Omental fat pad (tissue), 4 donors: ENCODE data around the gene DNAJC10. TPM values are rescaled to one million over a fixed set of nuclear protein-coding genes. Genes with fewer than 3 reads are reported as not detected.
"Not testable (repeated sequence)": the region's sequence is repeated elsewhere in the genome, so short reads cannot be mapped to it uniquely, and the experiment has no call there.

Experiments
- ATAC-seq: fragments of 150-250 bp; one replicate; pipeline ENCODE4 v1.9.1; 2016; ENCODE audit warnings: mild to moderate bottlenecking, moderate library complexity; ENCODE audit not compliant: low FRiP score
- DNase-seq: peaks from one replicate; pipeline ENCODE4 v3.0.0-alpha.2; 2019; ENCODE audit warnings: low spot score
- CTCF ChIP-seq, 3 donors: fragments of 450-650 bp; IDR thresholded peaks; one replicate each; pipeline ENCODE4 v1.5.1; 2016 to 2017; ENCODE audit warnings: antibody characterized with exemption in 3 of 3, mild to moderate bottlenecking in 3 of 3, moderate library complexity in 2 of 3
- total RNA-seq, 4 donors: library from RNA; depleted of rRNA; stranded (reverse); fragments of >200 nt; gene quantifications; one replicate each; pipeline ENCODE4 v1.1.0, GENCODE V29; 2016

Gene DNAJC10
- total RNA-seq, 4 donors from 2014 or later: 41.1 to 61.9 (median 44.6) TPM

- no peak for TF ChIP-seq CTCF (IDR thresholded peaks at IDR 0.05)
- DNase-seq (no peak), ATAC-seq (no peak)
Measured at GRCh38 chr2:182724656-182725055, 8.6 kb downstream of the DNAJC10 start.

- no peak for TF ChIP-seq CTCF (IDR thresholded peaks at IDR 0.05)
- ATAC-seq (no peak), DNase-seq (no peak)
Measured at GRCh38 chr2:182726473-182726872, 10.4 kb downstream of the DNAJC10 start.

- ATAC-seq: no peak
- no peak for TF ChIP-seq CTCF (IDR thresholded peaks at IDR 0.05)
Measured at GRCh38 chr2:182728014-182728413, 12.0 kb downstream of the DNAJC10 start.

GRCh38 chr2:182729710-182730339 is 13.8 kb downstream of the DNAJC10 start:
- no peak for DNase-seq
- ATAC-seq: no peak
- TF ChIP-seq CTCF (IDR thresholded peaks at IDR 0.05): no peak

More at GRCh38 chr2:182728014-182728413, 12.0 kb downstream of the DNAJC10 start:
- no peak for DNase-seq

- ATAC-seq (no peak), DNase-seq (no peak)
- no peak for TF ChIP-seq CTCF (IDR thresholded peaks at IDR 0.05)
Measured at GRCh38 chr2:182730486-182730885, 14.4 kb downstream of the DNAJC10 start.

- ATAC-seq (no peak), DNase-seq (no peak)
- TF ChIP-seq CTCF (IDR thresholded peaks at IDR 0.05): no peak
Measured at GRCh38 chr2:182732736-182733135, 16.7 kb downstream of the DNAJC10 start.

- TF ChIP-seq CTCF (IDR thresholded peaks at IDR 0.05): no peak
- DNase-seq: no peak
- no peak for ATAC-seq
Measured at GRCh38 chr2:182733572-182733971, 17.5 kb downstream of the DNAJC10 start.

- not testable (repeated sequence) for ATAC-seq
Measured at GRCh38 chr2:182736856-182737255, 20.8 kb downstream of the DNAJC10 start.

More at GRCh38 chr2:182736856-182737255, 20.8 kb downstream of the DNAJC10 start:
- DNase-seq: not testable (repeated sequence)
